Middle frontal gyrus (tissue), 1 donor: Measurements from ENCODE around the gene FGFBP1.
A peak's percentile ranks its signal among the peaks of the same experiment; 100 is the strongest.
"Not testable (repeated sequence)": the region's sequence is repeated elsewhere in the genome, so short reads cannot be mapped to it uniquely, and the experiment has no call there.

Experiments used
- DNase-seq: peaks from one replicate; pipeline ENCODE4 v3.0.0-alpha.2; 2015; ENCODE audit warnings: low spot score; ENCODE audit errors: extremely low spot score

Gene FGFBP1

DNA sequence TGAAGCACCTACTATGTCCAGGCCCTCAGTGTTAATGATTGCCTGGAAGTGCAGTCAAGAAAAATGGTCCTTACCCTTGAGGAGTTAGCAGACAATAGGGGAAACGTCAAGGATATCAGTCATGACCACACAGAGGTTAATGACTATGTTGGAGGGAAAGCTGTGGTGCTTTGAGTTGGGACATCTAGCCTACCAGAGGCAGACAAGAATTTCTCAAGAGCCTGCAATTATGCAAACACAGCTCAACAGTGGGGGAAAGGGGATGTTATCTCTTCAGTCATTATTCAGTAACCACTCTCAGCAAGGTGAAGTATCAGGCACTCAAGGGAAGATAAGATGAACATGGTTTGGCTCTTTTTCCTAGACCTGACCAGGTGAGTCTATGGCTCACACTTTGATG lies 7.0 kb upstream of the FGFBP1 start:
- no peak for DNase-seq

DNA sequence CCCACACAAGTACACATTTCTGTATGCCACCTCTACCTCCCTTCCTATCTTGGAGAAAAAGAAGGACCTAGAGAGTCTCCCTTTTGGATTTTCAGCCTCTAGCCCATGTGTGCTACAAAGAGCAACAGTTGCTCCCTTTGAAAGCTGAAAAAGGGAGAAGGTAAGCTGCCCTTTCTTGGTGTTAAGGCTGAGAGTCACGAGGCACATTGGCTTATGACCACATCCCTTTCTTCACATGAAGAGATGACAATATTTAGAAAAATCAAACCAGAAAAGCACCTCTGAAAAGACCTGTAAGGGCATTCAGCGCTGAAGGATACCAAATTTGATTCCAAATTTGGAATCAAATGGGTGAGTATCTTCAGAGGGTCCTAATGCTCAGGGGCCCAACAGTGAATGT lies 6.4 kb upstream of the FGFBP1 start:
- no peak for DNase-seq

DNA sequence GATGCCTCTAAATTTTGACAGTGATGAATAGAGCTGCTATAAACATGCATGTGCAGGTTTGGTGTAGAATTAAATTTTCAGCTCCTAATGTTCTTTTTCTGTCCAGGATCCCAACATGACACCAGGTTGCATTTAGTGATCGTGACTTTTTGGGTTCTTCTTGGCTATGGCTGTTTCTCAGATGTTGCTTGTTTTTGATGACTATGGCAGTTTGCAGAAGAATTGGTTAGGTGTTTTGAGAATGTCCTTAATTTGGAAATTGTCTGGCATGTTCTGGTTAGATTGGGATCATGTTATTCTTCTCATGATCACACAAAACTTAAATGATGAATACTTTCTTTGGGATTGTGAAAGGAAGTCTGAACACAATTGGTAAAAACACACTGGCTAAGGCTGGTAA lies 3.7 kb upstream of the FGFBP1 start:
- no peak for DNase-seq

DNA sequence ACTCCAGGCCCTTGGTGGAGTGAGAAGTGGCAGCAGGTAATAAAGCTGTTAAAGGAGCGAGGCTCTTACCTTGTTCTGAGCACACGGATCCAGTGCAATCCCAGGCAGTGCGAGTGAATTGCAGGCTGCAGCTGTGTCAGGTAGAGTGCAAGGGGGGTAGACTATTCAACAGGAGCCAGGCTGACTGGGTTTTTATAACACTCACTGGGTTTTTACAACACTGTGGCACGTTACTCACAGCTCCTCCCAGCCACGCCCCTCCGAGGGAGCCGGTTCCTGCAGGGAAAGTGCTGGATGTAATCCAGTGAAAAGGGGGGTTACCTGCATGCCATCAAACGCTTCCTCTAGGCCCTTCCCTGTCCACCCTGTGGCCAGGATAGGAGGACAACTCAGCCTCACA lies 358 bp downstream of the FGFBP1 start:
- no peak for DNase-seq

DNA sequence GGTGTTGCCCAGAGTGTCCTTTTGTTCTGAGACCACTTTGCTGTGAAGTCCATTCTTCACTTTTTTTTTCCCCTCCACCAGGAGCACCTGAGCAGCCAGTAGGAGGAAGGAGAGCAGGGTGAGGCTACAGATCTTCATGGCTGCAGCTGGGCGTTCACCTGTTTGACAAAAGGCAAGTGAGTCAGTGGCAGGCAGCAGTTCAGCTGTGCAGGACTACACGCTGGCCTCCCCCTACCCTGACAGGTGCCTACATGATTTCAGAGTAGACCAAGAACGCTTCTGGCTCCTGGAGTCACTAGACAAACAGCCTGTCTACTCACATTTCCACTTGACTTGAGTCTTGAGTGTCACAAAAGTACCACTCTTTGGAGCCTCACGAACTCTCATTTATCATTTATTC lies 2.0 kb downstream of the FGFBP1 start:
- no peak for DNase-seq

DNA sequence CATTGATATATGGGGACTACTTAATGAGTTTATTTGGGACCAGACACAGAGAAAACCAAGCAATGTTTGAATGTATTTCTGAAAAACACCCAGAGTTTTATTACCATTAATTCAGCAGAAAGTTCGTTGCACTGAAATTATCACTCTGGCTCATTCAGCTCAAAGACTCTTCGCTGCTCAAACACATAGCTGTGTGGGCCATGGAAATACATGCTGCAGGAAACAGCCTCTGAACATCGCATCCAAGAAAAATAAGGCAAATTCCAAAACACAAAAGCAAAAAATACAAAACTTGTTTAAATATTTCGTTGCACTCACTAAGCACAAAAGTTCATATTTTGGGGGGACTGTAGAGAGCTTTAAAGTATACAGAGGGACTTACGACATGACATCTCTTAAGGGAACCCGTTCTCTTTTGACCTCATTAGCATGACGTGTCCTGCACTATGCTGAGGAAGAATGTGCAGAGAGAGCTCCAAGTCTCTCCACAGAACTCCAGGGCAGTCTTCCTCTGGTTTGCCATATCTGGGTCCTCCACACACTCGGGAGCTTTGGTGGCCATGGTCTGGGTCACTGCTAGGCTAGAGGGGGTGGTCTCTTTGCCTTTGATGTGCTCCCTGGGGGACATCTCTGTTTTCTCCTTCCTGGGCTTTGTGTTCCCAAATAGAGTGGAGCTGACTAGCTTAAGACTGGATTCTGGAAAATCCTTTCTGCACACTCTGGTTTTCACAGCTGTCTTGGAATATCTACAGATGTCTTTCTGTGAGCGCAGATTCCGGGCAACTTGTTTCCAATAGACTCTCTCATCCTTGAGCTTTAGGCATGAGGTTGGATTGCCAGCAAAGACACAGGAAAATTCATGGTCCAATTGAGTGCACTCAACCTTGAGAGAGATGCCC lies 2.8 kb downstream of the FGFBP1 start:
- DNase-seq, result no peak

DNA sequence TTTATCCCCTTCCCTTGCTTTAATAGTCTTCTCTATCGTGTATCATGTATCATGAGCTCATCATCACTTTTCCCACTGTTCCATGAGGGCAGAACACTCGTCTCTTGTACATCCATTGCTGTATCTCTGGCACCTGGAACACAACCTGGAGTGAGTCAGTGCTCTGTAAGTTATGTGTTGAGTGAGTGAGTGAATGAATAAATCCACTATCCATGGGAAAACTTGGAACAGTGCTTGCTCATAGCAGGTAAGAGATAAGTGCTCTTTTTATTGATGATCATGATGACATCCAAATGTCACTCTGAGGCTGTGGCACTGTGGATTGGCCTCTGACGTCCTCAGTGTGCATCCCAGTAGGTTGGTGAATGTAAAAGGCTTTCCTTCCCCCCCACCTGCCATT lies 4.3 kb downstream of the FGFBP1 start:
- no peak for DNase-seq

DNA sequence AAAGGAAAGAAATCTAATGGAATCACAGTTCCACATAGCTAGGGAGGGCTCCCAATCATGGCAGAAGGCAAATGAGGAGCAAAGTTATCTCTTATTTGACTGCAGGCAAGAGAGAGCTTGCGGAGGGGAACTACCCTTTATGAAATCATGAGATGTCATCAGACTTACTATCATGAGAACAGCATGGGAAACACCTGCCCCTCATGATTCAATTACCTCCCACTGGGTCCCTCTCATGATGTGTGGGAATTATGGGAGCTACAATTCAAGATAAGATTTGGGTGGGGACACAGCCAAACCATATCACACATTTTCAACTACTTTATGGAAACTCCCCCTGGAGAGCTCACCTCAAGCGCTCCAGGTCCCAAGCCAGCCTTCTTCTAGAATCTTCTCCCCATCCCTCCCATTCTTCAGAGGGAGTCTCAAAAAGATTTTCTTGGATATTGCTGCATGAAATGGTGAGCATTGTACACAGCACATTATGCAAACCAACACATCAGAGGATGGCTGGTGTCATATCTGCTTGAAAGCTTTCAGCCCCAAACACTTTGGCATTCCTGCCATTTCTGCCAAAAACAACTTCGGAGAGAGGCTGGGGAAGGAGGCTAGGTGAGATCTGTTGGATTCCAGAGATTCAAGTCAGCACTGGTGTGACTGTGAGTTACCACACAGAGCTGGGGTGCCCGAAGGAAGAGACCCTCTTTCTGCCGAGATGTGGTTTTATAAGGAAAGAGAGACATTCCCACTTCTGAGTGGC lies 6.9 kb downstream of the FGFBP1 start:
- DNase-seq, result no peak

DNA sequence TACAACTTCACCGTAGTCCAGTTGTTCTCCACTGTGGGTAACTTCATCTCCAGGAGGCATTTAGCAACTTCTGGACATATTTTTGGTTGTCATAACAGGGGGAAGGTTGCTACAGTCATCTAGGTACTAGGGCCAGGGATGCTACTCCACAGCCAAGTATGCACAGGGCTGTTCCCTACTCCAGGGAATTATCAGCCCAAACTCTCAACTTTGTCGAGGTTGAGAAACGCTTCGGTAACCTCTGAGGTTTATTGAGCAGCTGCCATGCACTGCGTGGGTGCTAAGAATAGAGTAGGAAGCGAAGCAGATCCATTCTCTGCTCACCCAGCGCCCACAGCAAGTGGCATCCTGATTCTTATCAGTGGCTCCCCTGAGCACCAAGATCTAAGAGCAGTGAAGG lies 8.2 kb downstream of the FGFBP1 start:
- DNase-seq, result no peak

DNA sequence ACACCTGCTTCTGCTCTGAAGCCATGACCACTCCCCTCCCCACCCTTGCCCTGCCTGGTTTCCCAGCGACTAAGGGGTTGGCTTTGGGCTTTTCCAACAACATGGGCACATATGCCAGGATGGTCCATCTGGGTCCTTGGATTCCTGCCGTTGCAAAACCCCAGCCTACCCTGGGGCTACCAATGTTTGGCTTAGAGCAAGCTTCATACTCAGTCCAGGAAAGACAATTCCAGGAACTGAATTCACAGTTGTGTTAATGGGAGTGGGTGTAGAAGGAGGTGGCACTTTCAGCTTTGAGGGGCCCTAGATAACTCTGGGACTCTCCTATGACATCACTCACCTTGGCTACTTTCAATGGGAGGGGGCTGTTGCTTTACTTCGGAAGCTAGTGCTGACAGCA lies 9.0 kb downstream of the FGFBP1 start:
- no peak for DNase-seq

DNA sequence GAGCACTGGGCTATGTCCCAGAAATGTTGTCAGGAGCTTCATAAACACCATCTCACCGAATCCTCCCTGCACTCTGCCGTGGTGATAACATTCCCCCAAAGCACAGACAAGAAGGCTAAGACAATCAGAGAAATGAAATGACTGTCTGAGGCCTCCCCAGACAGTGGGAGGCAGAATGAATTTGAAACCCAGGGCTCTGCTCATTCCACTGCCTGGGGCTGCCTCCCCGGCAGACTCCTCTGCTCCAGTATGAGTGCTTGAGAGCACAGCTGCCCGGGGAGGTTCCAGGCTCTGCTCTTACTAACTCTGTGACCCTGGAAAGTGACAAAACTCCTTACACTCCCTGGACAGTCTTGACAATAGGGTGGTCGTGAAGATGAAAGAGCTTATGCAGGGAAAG lies 9.7 kb downstream of the FGFBP1 start:
- no peak for DNase-seq

DNA sequence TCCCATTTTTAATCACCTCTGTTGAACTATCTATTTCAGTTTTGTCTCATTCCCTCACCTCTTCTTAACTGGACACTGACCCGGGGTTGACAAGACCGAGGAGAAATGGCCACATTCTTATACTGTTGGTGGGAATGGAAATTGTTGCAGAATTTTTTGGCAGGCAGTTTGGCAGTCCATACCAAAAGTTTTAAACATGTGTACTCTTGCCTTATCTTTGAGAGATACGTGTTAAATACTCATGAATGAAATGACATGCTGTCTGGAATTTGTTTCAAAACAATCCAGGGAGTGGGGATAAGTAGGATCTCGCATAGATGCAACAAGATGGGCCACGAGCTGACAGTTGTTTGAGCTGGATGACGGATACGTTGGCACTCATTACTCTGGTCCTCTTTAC lies 12.1 kb downstream of the FGFBP1 start:
- DNase-seq, result no peak

DNA sequence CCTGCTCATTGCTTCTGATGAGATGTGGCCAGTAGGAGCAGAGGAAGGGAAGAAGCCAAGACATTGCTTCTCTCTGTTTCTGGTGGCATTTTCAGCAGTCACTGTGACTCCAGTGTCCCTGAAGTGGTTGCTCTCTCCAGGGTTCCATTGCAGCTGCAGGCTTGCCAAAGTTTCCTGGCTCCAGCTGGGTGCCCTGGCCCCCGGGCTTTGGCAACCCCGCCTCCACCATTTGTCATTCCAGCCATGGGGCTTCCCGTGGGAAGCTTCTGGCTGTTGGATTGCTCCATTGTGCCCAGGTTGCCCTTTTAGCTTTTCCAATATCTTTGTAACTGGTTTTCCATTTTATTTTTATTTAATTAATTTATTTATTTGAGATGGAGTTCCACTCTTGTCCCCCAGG lies 12.7 kb downstream of the FGFBP1 start:
- no peak for DNase-seq

DNA sequence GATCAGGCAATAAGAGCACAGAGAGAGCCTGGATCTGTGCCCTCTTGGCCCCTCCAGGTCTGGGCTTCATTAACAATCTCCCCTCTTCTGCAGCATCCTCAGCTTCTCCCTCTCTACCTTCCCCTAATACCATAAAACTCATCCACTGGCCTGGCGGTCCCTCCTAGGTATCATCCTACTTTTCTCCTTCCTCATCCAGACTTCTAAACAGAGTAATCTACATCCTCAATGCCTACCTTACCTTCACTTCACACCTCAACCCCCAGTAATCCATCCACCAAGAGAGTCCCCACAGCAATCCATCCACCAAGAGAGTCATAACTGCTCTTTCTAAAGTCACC lies 17.0 kb downstream of the FGFBP1 start:
- no peak for DNase-seq

DNA sequence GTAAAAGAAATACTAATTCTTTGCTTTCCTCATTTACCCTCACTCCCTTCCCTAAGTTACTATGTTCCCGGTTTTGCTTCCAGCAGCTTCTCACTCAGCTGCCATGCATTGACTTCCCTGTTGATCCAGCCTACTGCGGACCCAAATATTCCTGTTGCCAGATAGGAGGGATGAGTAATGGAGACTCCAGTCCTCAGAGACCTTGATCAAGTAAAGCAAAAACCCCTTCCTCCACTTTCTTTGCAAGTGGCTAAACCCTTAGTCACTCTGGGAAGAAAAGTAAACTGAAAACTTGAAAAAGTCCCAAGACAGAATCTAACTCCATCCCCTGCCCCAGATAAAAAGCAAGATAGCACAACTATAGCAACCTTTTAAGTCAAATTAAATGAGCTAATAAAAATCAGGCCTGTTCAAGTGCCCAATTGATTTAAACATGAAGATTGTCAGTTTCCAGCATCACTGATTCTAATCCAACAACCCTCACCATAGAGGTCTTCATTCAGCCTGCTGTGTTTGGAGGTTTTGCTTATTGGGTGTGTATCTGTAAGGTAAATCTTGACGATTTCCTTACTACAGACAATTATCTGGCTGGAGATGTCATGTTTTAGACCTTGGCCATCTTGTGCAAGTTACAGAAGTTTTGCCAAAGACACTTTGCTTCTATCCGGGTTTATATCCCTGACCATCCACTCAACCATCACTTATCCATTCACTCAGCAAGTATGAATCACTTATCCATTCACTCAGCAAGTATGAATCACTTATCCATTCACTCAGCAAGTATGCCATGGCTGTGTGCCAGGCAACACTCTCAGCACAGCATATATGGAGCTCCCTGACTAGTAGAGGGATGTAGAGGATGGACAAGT lies 17.6 kb downstream of the FGFBP1 start:
- DNase-seq, result peak; percentile 8

DNA sequence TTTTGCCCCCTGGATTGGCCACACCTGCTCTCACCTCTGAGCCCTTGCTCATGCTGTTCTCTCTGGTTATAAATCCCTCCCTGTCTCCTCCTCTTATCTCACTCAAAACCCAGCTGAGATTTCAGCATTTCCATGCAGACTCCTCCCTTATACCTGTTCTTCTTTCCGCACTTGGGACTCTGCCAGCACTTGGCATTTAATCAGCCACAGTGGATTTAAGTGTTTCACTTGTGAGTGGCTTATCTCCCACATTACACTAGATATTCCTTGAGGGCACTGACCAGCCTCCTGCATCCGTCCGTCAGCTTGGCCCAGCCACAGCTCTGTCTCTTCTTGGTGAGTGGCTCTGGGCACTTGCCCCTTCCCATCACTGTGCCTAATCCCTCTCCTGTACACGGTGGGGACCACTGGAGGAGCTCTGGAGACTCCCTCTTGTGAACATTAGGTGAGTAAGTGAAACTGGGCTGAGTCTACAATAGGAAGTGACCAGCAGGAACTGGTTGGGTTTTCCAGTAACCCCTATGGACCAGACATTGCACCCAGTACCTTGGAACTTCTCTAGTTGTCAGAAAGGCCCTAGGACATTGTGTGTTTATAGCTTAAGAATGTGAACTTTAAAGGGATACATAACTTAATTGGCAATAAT lies 19.9 kb downstream of the FGFBP1 start:
- DNase-seq, result no peak

DNA sequence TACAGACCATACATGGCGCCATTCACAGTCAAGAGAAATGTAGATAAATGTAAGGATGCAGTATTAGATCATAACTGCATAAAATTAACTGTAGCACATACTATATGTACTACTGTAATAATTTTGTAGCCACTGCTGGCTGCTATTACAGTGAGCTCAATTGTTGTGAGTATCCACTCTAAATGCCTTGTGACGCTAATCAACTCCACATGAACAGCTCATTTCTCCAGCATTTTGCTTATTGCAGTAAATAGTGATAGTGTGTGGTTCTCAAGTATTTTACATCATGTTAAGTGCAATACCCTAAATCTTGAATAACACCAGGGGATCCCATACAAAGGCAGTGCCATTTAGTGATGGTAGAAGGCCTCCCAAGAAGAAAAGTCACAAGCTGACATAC lies 21.2 kb downstream of the FGFBP1 start:
- DNase-seq, result no peak

DNA sequence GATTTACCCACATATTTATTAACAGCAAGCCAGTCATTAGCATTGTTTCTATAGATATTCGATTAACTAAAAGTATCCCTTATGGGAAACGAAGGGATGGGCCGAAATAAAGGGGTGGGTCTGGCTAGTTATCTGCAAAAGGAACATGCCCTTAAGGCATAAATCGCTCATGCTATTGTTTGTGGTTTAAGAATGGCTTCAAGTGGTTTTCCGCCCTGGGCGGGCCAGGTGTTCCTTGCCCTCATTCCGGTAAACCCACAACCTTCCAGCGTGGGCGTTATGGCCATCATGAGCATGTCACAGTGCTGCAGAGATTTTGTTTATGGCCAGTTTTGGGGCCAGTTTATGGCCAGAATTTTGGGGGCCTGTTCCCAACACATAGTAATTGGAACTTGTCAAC lies 22.2 kb downstream of the FGFBP1 start:
- not testable (repeated sequence) for DNase-seq

DNA sequence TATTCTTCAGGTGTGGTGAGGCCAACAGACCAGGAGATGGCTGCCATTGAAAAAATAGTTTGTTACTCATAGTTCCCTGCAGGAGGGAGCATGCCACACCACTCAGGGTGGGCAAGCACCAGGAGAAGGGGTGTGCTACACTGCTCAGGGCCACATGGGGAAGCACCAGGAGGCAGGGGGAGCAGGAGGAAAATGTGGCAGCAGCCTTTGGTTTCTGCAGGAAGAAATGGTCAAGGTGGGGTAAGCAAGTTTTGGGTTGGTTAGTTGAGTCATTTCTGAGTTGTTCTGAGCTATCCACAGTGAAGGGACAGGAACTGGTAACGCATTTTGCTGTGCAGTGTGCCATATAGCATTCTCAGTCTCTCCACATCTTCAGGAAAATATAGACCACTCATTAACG lies 23.8 kb downstream of the FGFBP1 start:
- DNase-seq, result no peak

DNA sequence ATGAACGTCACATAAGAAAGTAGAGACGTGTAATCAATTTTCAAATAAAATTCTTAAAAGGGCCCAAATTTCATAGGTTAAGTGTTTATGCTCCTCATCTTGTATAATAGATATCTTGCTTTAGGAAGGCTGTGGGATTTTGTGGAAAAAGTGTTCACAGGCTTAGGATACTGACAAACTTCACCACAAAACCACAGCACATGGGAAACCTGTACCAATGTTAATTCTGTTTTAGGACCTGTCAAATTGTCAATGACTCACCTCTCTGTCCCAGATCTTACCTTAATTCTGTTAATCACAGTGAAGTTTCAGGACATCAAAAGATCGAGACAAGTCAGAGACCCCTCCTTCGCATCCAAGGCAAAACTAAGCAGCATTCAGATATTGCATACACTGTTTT lies 24.2 kb downstream of the FGFBP1 start:
- DNase-seq, result no peak

DNA sequence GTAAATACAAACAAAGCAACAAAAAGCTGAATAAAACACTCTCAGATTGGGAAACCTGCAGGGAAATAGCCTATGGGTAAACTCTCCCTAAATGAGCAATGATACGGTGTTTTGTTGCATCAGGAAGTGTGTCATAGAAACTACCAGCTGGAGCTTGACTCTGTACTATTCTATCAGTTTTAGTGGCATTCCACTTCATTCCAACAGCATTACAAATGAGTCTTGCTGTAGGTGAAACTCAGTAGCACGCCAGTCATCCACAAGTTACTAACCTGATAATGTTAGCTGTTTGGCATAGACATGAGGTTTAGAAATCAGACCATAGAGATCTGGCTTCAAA lies 24.9 kb downstream of the FGFBP1 start:
- DNase-seq, result no peak
